ENCODE measurements around the gene MXD4.
"Not testable (repeated sequence)": the region's sequence is repeated elsewhere in the genome, so short reads cannot be mapped to it uniquely, and the experiment has no call there.

The MXD4 gene

DNA sequence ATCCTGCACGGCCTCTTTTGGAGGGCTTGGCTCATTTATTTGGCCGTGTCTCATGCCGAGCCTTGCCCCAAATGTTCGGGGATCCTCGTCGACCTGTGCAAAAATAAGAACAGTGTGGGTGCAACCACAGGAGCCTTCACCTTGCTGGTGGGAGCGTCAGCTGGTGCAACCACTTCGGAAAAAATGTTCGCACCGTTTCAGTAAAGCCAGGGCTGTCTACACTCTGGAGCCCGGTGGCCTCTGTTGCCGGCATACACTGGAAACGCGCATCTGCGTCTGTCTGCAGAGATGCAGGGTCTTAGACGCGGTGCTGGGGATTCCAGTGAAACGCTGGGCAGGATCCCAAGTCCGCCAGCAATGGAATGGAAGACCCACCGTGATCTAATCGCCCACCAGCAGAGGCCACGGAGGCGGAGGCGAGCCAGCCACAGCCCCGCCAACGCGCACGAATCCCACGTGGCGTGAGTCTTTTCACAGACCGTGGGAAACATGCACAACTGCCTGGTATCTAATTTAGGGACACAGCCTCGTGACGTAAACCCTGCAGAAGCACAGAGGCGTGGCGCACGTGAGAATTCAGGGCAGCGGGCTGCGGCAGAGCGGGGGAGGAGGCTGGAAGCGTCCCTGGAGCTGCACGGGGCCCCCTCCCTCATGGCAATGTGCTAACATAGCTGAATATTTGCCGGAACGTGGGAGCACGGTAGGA lies 13.8 kb upstream of the MXD4 start:
- TF ChIP-seq SPI1 (IDR thresholded peaks at IDR 0.05; ENCODE audit: low read depth, low read length) (no peak), POLR2AphosphoS5 (IDR thresholded peaks at IDR 0.05; ENCODE audit: low read depth, low read length) (no peak), POLR2A (IDR thresholded peaks at IDR 0.05; ENCODE audit: low read depth, low read length) (no peak), POU2F2 (IDR thresholded peaks at IDR 0.05; ENCODE audit: low read depth, low read length) (no peak), PAX5 (IDR thresholded peaks at IDR 0.05; ENCODE audit: insufficient read depth, low read length, severe bottlenecking) (no peak), TAF1 (IDR thresholded peaks at IDR 0.05; ENCODE audit: low read depth, low read length) (no peak)
- DNase-seq (ENCODE audit: insufficient read length, low spot score) (no peak), FAIRE-seq (no peak)

GRCh38 chr4:2275044-2275397 lies 13.1 kb upstream of the MXD4 start:
- not testable (repeated sequence) for FAIRE-seq; DNase-seq (ENCODE audit: insufficient read length, low spot score)

- DNase-seq (ENCODE audit: insufficient read length, low spot score) (no peak), FAIRE-seq (no peak)
- TF ChIP-seq TAF1 (IDR thresholded peaks at IDR 0.05; ENCODE audit: low read depth, low read length), result no peak
- no peak for TF ChIP-seq SPI1 (IDR thresholded peaks at IDR 0.05; ENCODE audit: low read depth, low read length)
- TF ChIP-seq PAX5 (IDR thresholded peaks at IDR 0.05; ENCODE audit: insufficient read depth, low read length, severe bottlenecking), result no peak
- TF ChIP-seq POU2F2 (IDR thresholded peaks at IDR 0.05; ENCODE audit: low read depth, low read length), result no peak
- TF ChIP-seq POLR2AphosphoS5 (IDR thresholded peaks at IDR 0.05; ENCODE audit: low read depth, low read length), result no peak
- no peak for TF ChIP-seq POLR2A (IDR thresholded peaks at IDR 0.05; ENCODE audit: low read depth, low read length)
Measured at GRCh38 chr4:2274320-2275043, 12.6 kb upstream of the MXD4 start.

GRCh38 chr4:2273657-2274319 lies 11.9 kb upstream of the MXD4 start:
- DNase-seq (ENCODE audit: insufficient read length, low spot score), result no peak
- TF ChIP-seq POLR2A (IDR thresholded peaks at IDR 0.05; ENCODE audit: low read depth, low read length) (no peak), PAX5 (IDR thresholded peaks at IDR 0.05; ENCODE audit: insufficient read depth, low read length, severe bottlenecking) (no peak), POU2F2 (IDR thresholded peaks at IDR 0.05; ENCODE audit: low read depth, low read length) (no peak), TAF1 (IDR thresholded peaks at IDR 0.05; ENCODE audit: low read depth, low read length) (no peak), SPI1 (IDR thresholded peaks at IDR 0.05; ENCODE audit: low read depth, low read length) (no peak), POLR2AphosphoS5 (IDR thresholded peaks at IDR 0.05; ENCODE audit: low read depth, low read length) (no peak)
- no peak for FAIRE-seq

DNA sequence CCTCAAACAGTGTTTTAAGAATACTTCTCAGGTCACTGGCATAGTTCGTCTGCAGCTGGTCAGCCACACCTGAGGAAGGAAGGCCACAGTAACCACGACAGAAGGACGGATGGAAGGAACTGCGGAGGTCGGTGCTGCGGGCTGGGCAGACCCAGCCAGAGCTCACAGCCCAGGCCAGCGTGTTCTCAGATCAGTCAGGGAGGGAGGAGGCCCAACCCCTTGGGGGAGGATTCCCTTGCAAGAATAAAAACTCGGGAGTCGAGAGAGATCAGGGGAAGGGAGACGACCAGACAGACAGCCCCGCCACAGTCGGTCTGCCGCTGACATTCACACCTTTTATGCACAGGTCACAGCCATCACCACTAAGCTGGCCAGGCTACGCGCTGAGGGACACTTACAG lies 11.3 kb upstream of the MXD4 start:
- FAIRE-seq (no peak), DNase-seq (ENCODE audit: insufficient read length, low spot score) (no peak)
- no peak for TF ChIP-seq POLR2A (IDR thresholded peaks at IDR 0.05; ENCODE audit: low read depth, low read length)
- no peak for TF ChIP-seq TAF1 (IDR thresholded peaks at IDR 0.05; ENCODE audit: low read depth, low read length)
- TF ChIP-seq PAX5 (IDR thresholded peaks at IDR 0.05; ENCODE audit: insufficient read depth, low read length, severe bottlenecking), result no peak
- no peak for TF ChIP-seq POU2F2 (IDR thresholded peaks at IDR 0.05; ENCODE audit: low read depth, low read length)
- TF ChIP-seq POLR2AphosphoS5 (IDR thresholded peaks at IDR 0.05; ENCODE audit: low read depth, low read length), result no peak
- no peak for TF ChIP-seq SPI1 (IDR thresholded peaks at IDR 0.05; ENCODE audit: low read depth, low read length)

GRCh38 chr4:2272828-2273120 lies 10.9 kb upstream of the MXD4 start:
- no peak for TF ChIP-seq TAF1 (IDR thresholded peaks at IDR 0.05; ENCODE audit: low read depth, low read length)
- DNase-seq (ENCODE audit: insufficient read length, low spot score) (no peak), FAIRE-seq (no peak)

GRCh38 chr4:2272026-2272827 lies 10.3 kb upstream of the MXD4 start:
- TF ChIP-seq PAX5 (IDR thresholded peaks at IDR 0.05; ENCODE audit: insufficient read depth, low read length, severe bottlenecking), result no peak
- TF ChIP-seq SPI1 (IDR thresholded peaks at IDR 0.05; ENCODE audit: low read depth, low read length), result no peak
- TF ChIP-seq POLR2A (IDR thresholded peaks at IDR 0.05; ENCODE audit: low read depth, low read length), result no peak
- TF ChIP-seq TAF1 (IDR thresholded peaks at IDR 0.05; ENCODE audit: low read depth, low read length), result no peak
- no peak for TF ChIP-seq POU2F2 (IDR thresholded peaks at IDR 0.05; ENCODE audit: low read depth, low read length)
- TF ChIP-seq POLR2AphosphoS5 (IDR thresholded peaks at IDR 0.05; ENCODE audit: low read depth, low read length), result no peak
- FAIRE-seq (no peak), DNase-seq (ENCODE audit: insufficient read length, low spot score) (no peak)

- no peak for TF ChIP-seq POLR2A (IDR thresholded peaks at IDR 0.05; ENCODE audit: low read depth, low read length)
- TF ChIP-seq PAX5 (IDR thresholded peaks at IDR 0.05; ENCODE audit: insufficient read depth, low read length, severe bottlenecking), result no peak
- no peak for TF ChIP-seq SPI1 (IDR thresholded peaks at IDR 0.05; ENCODE audit: low read depth, low read length)
- TF ChIP-seq TAF1 (IDR thresholded peaks at IDR 0.05; ENCODE audit: low read depth, low read length), result no peak
- TF ChIP-seq POU2F2 (IDR thresholded peaks at IDR 0.05; ENCODE audit: low read depth, low read length), result no peak
- no peak for TF ChIP-seq POLR2AphosphoS5 (IDR thresholded peaks at IDR 0.05; ENCODE audit: low read depth, low read length)
- FAIRE-seq (no peak), DNase-seq (ENCODE audit: insufficient read length, low spot score) (no peak)
Measured at GRCh38 chr4:2271279-2272025, 9.5 kb upstream of the MXD4 start.
